Activated CD8-positive, alpha-beta memory T cell treated with anti-CD3 and anti-CD28 coated beads, Interleukin-2, amount 10 ng/mL, durations not matched to agents 7 days and 5 days (primary cell): ENCODE measurements around the gene GTF2H4. TPM values are rescaled to one million over a fixed set of nuclear protein-coding genes. Genes with fewer than 3 reads are reported as not detected.

Source experiments
- ATAC-seq: fragments of 150-1000 bp; cut with Tn5 transposase; one replicate; pipeline ENCODE4 v1.10.0; 2021; ENCODE audit warnings: moderate library complexity
- CTCF ChIA-PET: fragments of 350-600 bp; sonication (Branson Sonifier 250); formaldehyde crosslinking; loops from one replicate; lab custom pipeline; 2021; ENCODE audit warnings: antibody characterized with exemption; lab: Charles Lee
- DNase-seq: peaks from one replicate; pipeline ENCODE4 v3.0.0-alpha.2; 2020
- H3K27ac Mint-ChIP-seq: one replicate; pipeline ENCODE4 v1.8.0; 2021; ENCODE audit warnings: mild to moderate bottlenecking, mixed read lengths
- H3K27me3 Mint-ChIP-seq: one replicate; pipeline ENCODE4 v1.8.0; 2021; ENCODE audit warnings: mixed read lengths
- H3K36me3 Mint-ChIP-seq: one replicate; pipeline ENCODE4 v1.8.0; 2021; ENCODE audit warnings: mild to moderate bottlenecking, mixed read lengths
- H3K4me1 Mint-ChIP-seq: one replicate; pipeline ENCODE4 v1.8.0; 2021; ENCODE audit warnings: mixed read lengths
- H3K4me3 Mint-ChIP-seq: one replicate; pipeline ENCODE4 v1.8.0; 2021; ENCODE audit warnings: mild to moderate bottlenecking, moderate library complexity, mixed read lengths
- H3K9me3 Mint-ChIP-seq: one replicate; pipeline ENCODE4 v1.8.0; 2022; ENCODE audit warnings: low read depth, mixed read lengths
- total RNA-seq, 2 experiments: library from RNA; stranded (reverse); gene quantifications; one replicate each; pipeline ENCODE4 v1.2.3, GENCODE V29; 2021

Gene GTF2H4
- total RNA-seq, 2 experiments from 2014 or later, result 30.0 to 34.9 TPM

GRCh38 chr6:30885481-30885998 is 22.5 kb upstream of the GTF2H4 start:
- DNase-seq (no peak), ATAC-seq (no peak)
- Mint-ChIP-seq H3K36me3 (no peaks in the 10 kb centered on the region), H3K4me3 (peak overlapping the region; percentile 66), H3K4me1 (peaks cover 11% of the 10 kb centered on the region), H3K27me3 (peaks cover 21% of the 10 kb centered on the region), H3K27ac (no peak overlapping the region), H3K9me3 (no peaks in the 10 kb centered on the region)
- CTCF ChIA-PET, result interaction anchor here (2.8 to 11.2 kb wide), 2 partner anchors 29 to 60 kb away, joined by 15 to 191 read pairs; partner anchors contain the start of gene VARS2

- DNase-seq (no peak), ATAC-seq (no peak)
- CTCF ChIA-PET, result interaction anchor here (1.4 to 11.2 kb wide), 3 partner anchors 28 to 60 kb away, joined by 3 to 191 read pairs (median 15); partner anchors contain the start of gene VARS2
- no peak overlapping the region for H3K27ac Mint-ChIP-seq
- H3K9me3 Mint-ChIP-seq, result no peaks in the 10 kb centered on the region
- no peaks in the 10 kb centered on the region for H3K36me3 Mint-ChIP-seq
- H3K27me3 Mint-ChIP-seq, result peaks cover 20% of the 10 kb centered on the region
- peaks cover 11% of the 10 kb centered on the region for H3K4me1 Mint-ChIP-seq
- H3K4me3 Mint-ChIP-seq, result no peak overlapping the region
Measured at GRCh38 chr6:30885999-30886896, 21.8 kb upstream of the GTF2H4 start.

GRCh38 chr6:30886897-30887255 is 21.1 kb upstream of the GTF2H4 start:
- no peak for ATAC-seq
- Mint-ChIP-seq H3K4me3 (no peak overlapping the region), H3K4me1 (peaks cover 11% of the 10 kb centered on the region), H3K9me3 (no peaks in the 10 kb centered on the region), H3K36me3 (no peaks in the 10 kb centered on the region), H3K27me3 (peaks cover 16% of the 10 kb centered on the region), H3K27ac (no peak overlapping the region)
- CTCF ChIA-PET, result interaction anchor here (1.4 kb wide), 1 partner anchor 58 kb away, joined by 3 read pairs; no protein-coding TSS in a partner anchor
- no peak for DNase-seq

- Mint-ChIP-seq H3K9me3 (no peaks in the 10 kb centered on the region), H3K27ac (no peak overlapping the region), H3K4me1 (peaks cover 11% of the 10 kb centered on the region), H3K27me3 (peaks cover 14% of the 10 kb centered on the region), H3K4me3 (no peak overlapping the region), H3K36me3 (no peaks in the 10 kb centered on the region)
- ATAC-seq (no peak), DNase-seq (no peak)
- CTCF ChIA-PET, result interaction anchor here (0.9 kb wide), 1 partner anchor 11 kb away, joined by 4 read pairs; no protein-coding TSS in a partner anchor
Measured at GRCh38 chr6:30887901-30888815, 19.8 kb upstream of the GTF2H4 start.

- CTCF ChIA-PET, result interaction anchor here (0.9 kb wide), 1 partner anchor 10 kb away, joined by 4 read pairs; no protein-coding TSS in a partner anchor
- Mint-ChIP-seq H3K9me3 (no peaks in the 10 kb centered on the region), H3K4me1 (peaks cover 11% of the 10 kb centered on the region), H3K4me3 (no peak overlapping the region), H3K36me3 (no peaks in the 10 kb centered on the region), H3K27ac (no peak overlapping the region), H3K27me3 (peaks cover 9% of the 10 kb centered on the region)
- DNase-seq, result no peak
- no peak for ATAC-seq
Measured at GRCh38 chr6:30888816-30889495, 19.1 kb upstream of the GTF2H4 start.

DNA sequence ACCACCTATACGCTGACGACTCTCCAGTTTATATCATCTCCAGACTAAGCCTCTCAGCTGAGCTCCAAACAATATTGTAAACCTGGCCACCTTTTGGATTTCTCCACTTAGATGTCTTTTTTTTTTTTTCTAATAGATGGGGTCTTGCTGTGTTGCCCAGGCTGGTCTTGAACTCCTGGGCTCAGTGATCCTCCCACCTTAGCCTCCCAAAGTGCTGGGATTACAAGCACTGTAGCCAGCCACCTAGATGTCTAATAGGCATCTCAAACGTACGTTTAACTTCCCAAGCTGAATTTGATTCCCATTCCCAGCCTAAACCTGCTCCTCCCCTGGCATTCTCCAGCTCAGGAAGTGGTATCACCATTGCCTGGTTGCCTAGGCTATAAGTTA is 18.5 kb upstream of the GTF2H4 start:
- Mint-ChIP-seq H3K27me3 (peaks cover 9% of the 10 kb centered on the region), H3K9me3 (no peaks in the 10 kb centered on the region), H3K27ac (no peak overlapping the region), H3K36me3 (no peaks in the 10 kb centered on the region), H3K4me3 (no peak overlapping the region), H3K4me1 (peaks cover 11% of the 10 kb centered on the region)
- CTCF ChIA-PET, result no interaction called here
- DNase-seq (no peak), ATAC-seq (no peak)

DNA sequence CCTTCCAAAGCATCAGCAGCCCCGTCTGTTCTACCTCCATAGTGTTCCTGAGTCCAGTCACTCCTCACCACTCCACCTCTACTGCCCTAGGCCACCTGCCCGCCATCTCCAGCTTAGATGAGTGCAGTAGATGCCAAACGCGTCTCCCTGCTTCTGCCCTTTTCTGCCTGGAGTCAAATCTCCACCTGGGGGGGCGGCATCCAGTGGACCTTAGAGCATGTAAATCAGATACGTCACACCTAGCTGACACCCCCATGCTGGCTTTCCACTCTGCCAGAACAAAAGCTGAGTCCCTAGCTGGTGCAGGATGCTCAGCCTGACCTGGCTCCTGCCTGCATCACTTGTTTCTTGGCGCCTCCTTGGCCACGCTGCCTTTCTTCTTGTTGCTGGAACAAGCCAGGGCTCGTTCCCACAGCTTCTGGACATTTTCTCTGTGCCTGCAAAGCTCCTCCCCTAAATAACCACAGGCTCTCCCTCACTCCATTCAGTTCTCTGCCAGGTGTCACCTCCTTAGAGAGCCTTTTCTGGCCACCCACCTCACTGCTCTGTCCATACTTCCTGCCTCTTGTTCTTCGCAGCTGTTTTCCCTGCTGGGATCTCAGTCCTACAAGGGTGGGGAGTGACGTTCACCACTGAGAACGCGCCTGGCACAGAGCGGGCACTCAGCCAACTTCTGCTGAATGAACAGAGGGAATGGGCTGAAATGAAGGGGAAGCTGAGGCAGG is 17.9 kb upstream of the GTF2H4 start:
- peaks cover 8% of the 10 kb centered on the region for H3K4me1 Mint-ChIP-seq
- DNase-seq, result no peak
- ATAC-seq, result no peak
- CTCF ChIA-PET, result no interaction called here
- no peak overlapping the region for H3K27ac Mint-ChIP-seq
- H3K4me3 Mint-ChIP-seq, result no peak overlapping the region
- no peaks in the 10 kb centered on the region for H3K9me3 Mint-ChIP-seq
- peaks cover 6% of the 10 kb centered on the region for H3K27me3 Mint-ChIP-seq
- no peaks in the 10 kb centered on the region for H3K36me3 Mint-ChIP-seq

GRCh38 chr6:30890646-30891449 is 17.2 kb upstream of the GTF2H4 start:
- DNase-seq (no peak), ATAC-seq (no peak)
- no peaks in the 10 kb centered on the region for H3K9me3 Mint-ChIP-seq
- H3K4me1 Mint-ChIP-seq, result peaks cover 2% of the 10 kb centered on the region
- H3K4me3 Mint-ChIP-seq, result no peak overlapping the region
- no peak overlapping the region for H3K27ac Mint-ChIP-seq
- H3K36me3 Mint-ChIP-seq, result no peaks in the 10 kb centered on the region
- H3K27me3 Mint-ChIP-seq, result no peaks in the 10 kb centered on the region
- CTCF ChIA-PET, result no interaction called here

DNA sequence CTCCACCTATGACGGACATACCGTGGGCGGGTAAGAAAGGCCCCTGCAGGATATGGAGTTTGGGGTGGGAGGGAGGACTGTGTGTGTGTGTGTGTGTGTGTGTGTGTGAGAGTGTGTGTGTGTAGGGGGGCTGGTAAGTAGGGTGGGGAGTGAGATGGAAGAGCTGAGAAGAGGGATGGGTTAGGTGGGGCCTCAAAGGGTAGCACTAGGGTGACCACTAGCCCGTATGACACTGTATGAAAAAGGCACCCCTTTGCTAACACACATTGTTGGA is 16.6 kb upstream of the GTF2H4 start:
- no peak overlapping the region for H3K4me3 Mint-ChIP-seq
- H3K4me1 Mint-ChIP-seq, result no peaks in the 10 kb centered on the region
- CTCF ChIA-PET, result no interaction called here
- no peaks in the 10 kb centered on the region for H3K36me3 Mint-ChIP-seq
- H3K27me3 Mint-ChIP-seq, result no peaks in the 10 kb centered on the region
- no peak overlapping the region for H3K27ac Mint-ChIP-seq
- DNase-seq (no peak), ATAC-seq (no peak)
- H3K9me3 Mint-ChIP-seq, result no peaks in the 10 kb centered on the region

DNA sequence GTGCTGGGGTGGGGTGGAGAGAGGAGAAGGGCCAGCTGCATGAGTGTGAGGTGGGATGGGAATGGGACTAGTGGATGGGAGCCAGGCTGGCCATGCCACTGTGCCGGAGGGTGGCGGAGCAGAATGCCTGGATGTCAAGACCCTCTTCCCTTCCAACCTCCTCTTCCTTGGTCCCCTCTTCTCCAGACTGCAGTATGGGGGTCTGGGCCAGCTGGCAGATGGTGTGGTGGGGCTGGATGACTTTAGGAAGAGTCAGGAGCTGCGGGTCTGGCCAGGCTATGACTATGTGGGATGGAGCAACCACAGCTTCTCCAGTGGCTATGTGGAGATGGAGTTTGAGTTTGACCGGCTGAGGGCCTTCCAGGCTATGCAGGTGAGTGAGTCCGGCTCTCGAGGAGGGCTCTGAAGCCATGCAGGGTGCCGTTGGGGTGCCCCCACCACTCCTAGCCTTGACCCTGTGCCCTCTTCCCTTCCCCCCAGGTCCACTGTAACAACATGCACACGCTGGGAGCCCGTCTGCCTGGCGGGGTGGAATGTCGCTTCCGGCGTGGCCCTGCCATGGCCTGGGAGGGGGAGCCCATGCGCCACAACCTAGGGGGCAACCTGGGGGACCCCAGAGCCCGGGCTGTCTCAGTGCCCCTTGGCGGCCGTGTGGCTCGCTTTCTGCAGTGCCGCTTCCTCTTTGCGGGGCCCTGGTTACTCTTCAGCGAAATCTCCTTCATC is 16.0 kb upstream of the GTF2H4 start:
- Mint-ChIP-seq H3K27me3 (no peaks in the 10 kb centered on the region), H3K4me3 (no peak overlapping the region), H3K27ac (no peak overlapping the region), H3K9me3 (no peaks in the 10 kb centered on the region), H3K4me1 (no peaks in the 10 kb centered on the region), H3K36me3 (no peaks in the 10 kb centered on the region)
- ATAC-seq (no peak), DNase-seq (no peak)
- CTCF ChIA-PET, result no interaction called here

DNA sequence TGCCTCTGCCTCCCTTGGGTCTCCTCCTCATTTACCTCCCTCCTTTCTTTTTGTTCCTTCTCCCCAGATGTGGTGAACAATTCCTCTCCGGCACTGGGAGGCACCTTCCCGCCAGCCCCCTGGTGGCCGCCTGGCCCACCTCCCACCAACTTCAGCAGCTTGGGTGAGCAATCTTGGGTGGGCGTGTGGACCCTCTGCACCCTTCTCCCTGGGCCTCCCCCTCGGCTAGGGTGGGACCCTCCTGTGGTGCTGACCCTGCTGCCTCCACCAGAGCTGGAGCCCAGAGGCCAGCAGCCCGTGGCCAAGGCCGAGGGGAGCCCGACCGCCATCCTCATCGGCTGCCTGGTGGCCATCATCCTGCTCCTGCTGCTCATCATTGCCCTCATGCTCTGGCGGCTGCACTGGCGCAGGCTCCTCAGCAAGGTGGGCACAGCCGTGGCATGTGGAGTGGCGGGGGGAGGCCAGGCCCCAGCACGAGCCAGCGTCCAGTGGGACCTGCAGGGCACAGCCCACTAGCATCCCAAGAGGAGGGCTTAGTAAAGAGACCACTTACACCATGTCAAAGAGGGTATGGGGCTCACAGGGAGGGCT is 14.9 kb upstream of the GTF2H4 start:
- Mint-ChIP-seq H3K4me1 (no peaks in the 10 kb centered on the region), H3K4me3 (no peak overlapping the region), H3K9me3 (no peaks in the 10 kb centered on the region), H3K36me3 (no peaks in the 10 kb centered on the region), H3K27me3 (no peaks in the 10 kb centered on the region), H3K27ac (no peak overlapping the region)
- ATAC-seq (no peak), DNase-seq (no peak)
- CTCF ChIA-PET, result interaction anchor here (1.2 kb wide), 1 partner anchor 13 kb away, joined by 3 read pairs; no protein-coding TSS in a partner anchor
